Stimulated activated naive CD8-positive, alpha-beta T cell treated with anti-CD3 and anti-CD28 coated beads, Interleukin-15, Interleukin-2, amounts not matched to agents 100 ng/mL and 50 ng/mL, for 24 hours (primary cell): ENCODE results near the gene GRAMD1B.

Source experiments
- H3K27ac Mint-ChIP-seq: one replicate; pipeline ENCODE4 v1.8.0; 2021; ENCODE audit warnings: mild to moderate bottlenecking, mixed read lengths
- H3K27me3 Mint-ChIP-seq: one replicate; pipeline ENCODE4 v1.8.0; 2021; ENCODE audit warnings: mixed read lengths
- H3K36me3 Mint-ChIP-seq: one replicate; pipeline ENCODE4 v1.8.0; 2021; ENCODE audit warnings: low read depth, mixed read lengths
- H3K4me1 Mint-ChIP-seq: one replicate; pipeline ENCODE4 v1.8.0; 2021; ENCODE audit warnings: low read depth, mixed read lengths
- H3K4me3 Mint-ChIP-seq: one replicate; pipeline ENCODE4 v1.8.0; 2021; ENCODE audit warnings: mild to moderate bottlenecking, mixed read lengths
- H3K9me3 Mint-ChIP-seq: one replicate; pipeline ENCODE4 v1.8.0; 2021; ENCODE audit warnings: mixed read lengths

Gene GRAMD1B

GRCh38 chr11:123406441-123407129, 23.5 kb upstream of the GRAMD1B start:
- H3K4me3 Mint-ChIP-seq = no peak overlapping the region
- H3K4me1 Mint-ChIP-seq = peaks cover 18% of the 10 kb centered on the region
- no peak overlapping the region for H3K27ac Mint-ChIP-seq
- no peaks in the 10 kb centered on the region for H3K36me3 Mint-ChIP-seq
- H3K27me3 Mint-ChIP-seq = peaks cover 13% of the 10 kb centered on the region
- no peaks in the 10 kb centered on the region for H3K9me3 Mint-ChIP-seq

- no peaks in the 10 kb centered on the region for H3K9me3 Mint-ChIP-seq
- H3K36me3 Mint-ChIP-seq = no peaks in the 10 kb centered on the region
- H3K4me1 Mint-ChIP-seq = peaks cover 18% of the 10 kb centered on the region
- peaks cover 13% of the 10 kb centered on the region for H3K27me3 Mint-ChIP-seq
- H3K4me3 Mint-ChIP-seq = peak overlapping the region; percentile 22
- H3K27ac Mint-ChIP-seq = peak overlapping the region; percentile 15
Measured at GRCh38 chr11:123407130-123407995, 22.7 kb upstream of the GRAMD1B start.

DNA sequence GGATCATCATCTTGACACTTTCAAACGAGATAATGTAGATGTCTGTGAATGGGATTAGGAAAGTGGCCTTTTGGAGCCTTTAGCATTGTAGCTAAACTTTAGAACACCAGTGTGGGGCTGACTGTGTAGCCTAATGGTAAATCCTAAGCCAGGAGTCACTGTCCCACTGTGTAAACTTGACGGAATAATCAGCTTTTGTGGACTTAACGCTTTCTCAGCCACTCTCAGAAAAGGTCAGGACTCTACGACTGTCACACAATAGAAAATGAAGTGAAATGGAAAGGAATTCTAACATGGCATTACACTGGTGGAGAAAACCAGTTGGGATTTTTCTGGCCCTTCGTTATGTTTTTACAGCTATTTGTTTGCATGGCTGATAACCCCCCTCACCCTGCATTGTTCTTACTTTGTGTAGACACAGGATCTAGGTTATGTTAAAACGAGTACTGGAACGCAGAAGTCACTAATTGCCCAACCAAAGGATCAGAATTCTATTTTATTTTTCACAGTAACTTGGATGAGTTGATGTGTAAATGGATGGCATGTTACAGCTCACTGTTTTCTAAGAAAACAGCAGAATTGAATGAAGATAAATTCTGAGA, 22.0 kb upstream of the GRAMD1B start:
- no peaks in the 10 kb centered on the region for H3K36me3 Mint-ChIP-seq
- H3K4me3 Mint-ChIP-seq = no peak overlapping the region
- no peak overlapping the region for H3K27ac Mint-ChIP-seq
- peaks cover 18% of the 10 kb centered on the region for H3K4me1 Mint-ChIP-seq
- peaks cover 15% of the 10 kb centered on the region for H3K27me3 Mint-ChIP-seq
- no peaks in the 10 kb centered on the region for H3K9me3 Mint-ChIP-seq

DNA sequence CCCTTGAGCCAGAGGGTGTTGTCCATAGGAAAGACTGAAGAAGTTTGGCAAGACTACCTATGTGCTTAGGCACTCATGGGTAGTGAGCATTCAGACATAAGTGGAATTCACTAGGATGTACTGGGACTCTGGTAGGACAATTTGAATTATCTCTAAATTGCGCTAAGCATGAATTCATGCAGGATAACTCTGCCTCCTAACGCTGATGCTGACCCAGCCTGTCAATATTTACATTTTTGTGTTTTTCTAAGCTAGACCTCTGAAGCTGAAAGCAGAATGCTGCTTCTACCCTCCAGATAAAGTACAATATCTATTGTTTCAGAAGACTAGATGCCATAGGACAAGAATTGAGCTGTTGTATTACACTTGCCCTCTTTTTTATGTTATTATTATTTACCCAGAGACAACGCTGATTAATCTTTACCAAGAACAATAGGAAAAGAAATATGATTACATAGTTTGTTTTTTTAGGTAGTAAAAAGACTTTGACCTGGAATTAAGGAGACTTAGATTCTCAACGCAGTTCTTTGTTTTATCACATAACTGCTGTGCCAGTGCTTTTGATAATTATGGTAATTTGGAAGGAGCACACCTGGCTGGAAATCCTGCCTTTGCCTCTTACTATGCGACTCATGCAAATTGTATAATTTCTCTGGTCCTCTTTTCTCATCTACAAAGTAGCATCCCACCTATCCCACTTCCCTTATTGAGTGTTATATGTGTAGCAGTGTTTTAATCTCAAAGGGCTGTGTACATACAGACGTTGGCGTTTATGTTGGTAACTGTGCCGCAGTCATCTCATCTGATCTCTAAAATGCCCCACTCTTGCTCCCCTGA, 21.2 kb upstream of the GRAMD1B start:
- no peaks in the 10 kb centered on the region for H3K36me3 Mint-ChIP-seq
- H3K9me3 Mint-ChIP-seq = no peaks in the 10 kb centered on the region
- H3K27ac Mint-ChIP-seq = no peak overlapping the region
- H3K27me3 Mint-ChIP-seq = peaks cover 18% of the 10 kb centered on the region
- peaks cover 18% of the 10 kb centered on the region for H3K4me1 Mint-ChIP-seq
- no peak overlapping the region for H3K4me3 Mint-ChIP-seq

- Mint-ChIP-seq H3K36me3 (no peaks in the 10 kb centered on the region), H3K9me3 (no peaks in the 10 kb centered on the region), H3K27ac (no peak overlapping the region), H3K27me3 (peaks cover 18% of the 10 kb centered on the region), H3K4me1 (peaks cover 18% of the 10 kb centered on the region), H3K4me3 (no peak overlapping the region)
Measured at GRCh38 chr11:123409456-123410217, 20.4 kb upstream of the GRAMD1B start.

GRCh38 chr11:123410218-123410549, 19.9 kb upstream of the GRAMD1B start:
- peaks cover 18% of the 10 kb centered on the region for H3K27me3 Mint-ChIP-seq
- peaks cover 18% of the 10 kb centered on the region for H3K4me1 Mint-ChIP-seq
- H3K4me3 Mint-ChIP-seq = no peak overlapping the region
- H3K9me3 Mint-ChIP-seq = no peaks in the 10 kb centered on the region
- no peak overlapping the region for H3K27ac Mint-ChIP-seq
- H3K36me3 Mint-ChIP-seq = no peaks in the 10 kb centered on the region

GRCh38 chr11:123413636-123414035, 16.4 kb upstream of the GRAMD1B start:
- Mint-ChIP-seq H3K36me3 (no peaks in the 10 kb centered on the region), H3K4me1 (no peaks in the 10 kb centered on the region), H3K27ac (no peak overlapping the region), H3K27me3 (peaks cover 15% of the 10 kb centered on the region), H3K4me3 (no peak overlapping the region), H3K9me3 (no peaks in the 10 kb centered on the region)

GRCh38 chr11:123416566-123416965, 13.5 kb upstream of the GRAMD1B start:
- peaks cover 13% of the 10 kb centered on the region for H3K27me3 Mint-ChIP-seq
- H3K27ac Mint-ChIP-seq = no peak overlapping the region
- no peaks in the 10 kb centered on the region for H3K4me1 Mint-ChIP-seq
- no peak overlapping the region for H3K4me3 Mint-ChIP-seq
- H3K9me3 Mint-ChIP-seq = no peaks in the 10 kb centered on the region
- no peaks in the 10 kb centered on the region for H3K36me3 Mint-ChIP-seq

- no peak overlapping the region for H3K27ac Mint-ChIP-seq
- no peaks in the 10 kb centered on the region for H3K4me1 Mint-ChIP-seq
- H3K9me3 Mint-ChIP-seq = no peaks in the 10 kb centered on the region
- H3K4me3 Mint-ChIP-seq = no peak overlapping the region
- H3K27me3 Mint-ChIP-seq = peaks cover 18% of the 10 kb centered on the region
- no peaks in the 10 kb centered on the region for H3K36me3 Mint-ChIP-seq
Measured at GRCh38 chr11:123418351-123419114, 11.5 kb upstream of the GRAMD1B start.

DNA sequence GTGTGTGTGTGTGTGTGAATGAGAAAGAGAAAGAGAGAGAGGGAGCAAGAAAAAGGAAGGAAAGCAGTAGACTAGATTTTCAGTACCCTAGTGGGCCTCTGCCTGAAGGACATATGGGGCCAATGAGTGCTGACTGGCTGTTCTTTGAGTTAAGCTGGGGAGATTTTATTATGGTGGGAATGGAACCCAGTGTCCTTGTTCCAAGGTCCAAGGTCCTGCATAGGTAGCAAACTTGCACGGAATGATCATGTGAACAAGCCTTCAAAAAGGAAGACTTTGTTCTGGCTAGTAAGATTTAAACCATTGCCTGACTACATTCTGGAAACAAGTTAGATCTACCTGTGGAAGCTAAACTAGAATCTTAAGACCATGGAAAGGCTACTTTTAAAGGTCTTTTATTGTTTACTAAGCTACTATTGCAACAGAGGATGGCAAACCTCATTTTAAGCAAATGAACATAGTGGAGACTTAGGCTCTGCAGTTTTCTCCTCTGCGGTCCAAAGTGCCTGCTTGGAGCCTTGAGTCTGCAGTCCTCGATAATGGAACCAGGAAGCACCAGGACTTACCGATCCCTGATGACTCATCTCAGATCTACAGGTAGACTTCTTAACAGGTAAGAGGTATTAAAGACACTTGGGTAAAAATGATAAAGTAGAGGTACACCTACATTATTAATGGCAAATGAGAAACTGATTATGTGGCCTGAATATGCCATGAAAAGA, 10.2 kb upstream of the GRAMD1B start:
- no peak overlapping the region for H3K27ac Mint-ChIP-seq
- H3K9me3 Mint-ChIP-seq = no peaks in the 10 kb centered on the region
- H3K4me1 Mint-ChIP-seq = no peaks in the 10 kb centered on the region
- H3K36me3 Mint-ChIP-seq = no peaks in the 10 kb centered on the region
- H3K4me3 Mint-ChIP-seq = no peak overlapping the region
- H3K27me3 Mint-ChIP-seq = peaks cover 29% of the 10 kb centered on the region

- no peak overlapping the region for H3K4me3 Mint-ChIP-seq
- H3K27ac Mint-ChIP-seq = no peak overlapping the region
- H3K27me3 Mint-ChIP-seq = peaks cover 30% of the 10 kb centered on the region
- no peaks in the 10 kb centered on the region for H3K4me1 Mint-ChIP-seq
- no peaks in the 10 kb centered on the region for H3K36me3 Mint-ChIP-seq
- no peaks in the 10 kb centered on the region for H3K9me3 Mint-ChIP-seq
Measured at GRCh38 chr11:123421589-123421988, 8.5 kb upstream of the GRAMD1B start.

DNA sequence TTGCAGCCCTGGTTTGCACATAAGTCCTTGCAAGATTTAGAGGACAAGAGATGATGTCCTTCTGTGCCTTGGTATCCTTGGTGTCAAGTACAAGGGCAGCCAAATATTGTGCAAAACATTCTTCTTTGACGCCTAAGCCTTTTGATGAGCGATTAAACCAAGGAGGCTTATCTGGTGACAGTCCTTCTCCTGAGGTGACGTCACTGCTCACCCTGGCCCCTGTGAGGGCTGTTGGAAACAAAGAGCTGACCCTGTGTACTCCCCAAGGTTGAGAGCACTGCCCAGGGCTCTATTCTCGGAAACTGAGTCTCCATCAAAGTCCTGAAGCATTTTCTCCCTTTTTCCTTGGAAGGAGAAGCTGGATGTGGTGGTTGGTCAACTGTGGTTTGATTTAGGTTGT, 4.7 kb upstream of the GRAMD1B start:
- no peaks in the 10 kb centered on the region for H3K9me3 Mint-ChIP-seq
- H3K36me3 Mint-ChIP-seq = no peaks in the 10 kb centered on the region
- H3K4me1 Mint-ChIP-seq = peaks cover 12% of the 10 kb centered on the region
- no peak overlapping the region for H3K4me3 Mint-ChIP-seq
- peaks cover 34% of the 10 kb centered on the region for H3K27me3 Mint-ChIP-seq
- H3K27ac Mint-ChIP-seq = no peak overlapping the region

DNA sequence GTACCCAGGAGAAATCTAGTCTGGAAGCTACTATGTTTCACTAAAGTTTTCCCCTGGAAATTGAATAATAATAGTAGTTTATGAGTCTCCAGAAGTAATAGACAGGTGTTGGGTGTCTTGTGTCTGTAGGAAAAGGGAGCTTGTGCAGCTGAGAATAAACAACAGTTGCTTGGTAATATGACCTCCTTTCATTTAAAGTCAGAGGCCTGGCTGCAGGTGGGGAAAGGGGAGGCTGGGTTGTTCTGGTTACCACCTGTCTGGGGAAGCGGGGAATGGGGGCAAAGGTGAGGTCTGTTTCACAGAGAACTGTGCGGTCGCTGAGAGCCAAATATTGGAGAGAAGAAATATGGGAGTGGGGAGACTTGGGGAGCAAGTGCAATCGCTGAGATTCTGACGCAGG, 3.3 kb upstream of the GRAMD1B start:
- Mint-ChIP-seq H3K4me3 (no peak overlapping the region), H3K36me3 (no peaks in the 10 kb centered on the region), H3K27ac (no peak overlapping the region), H3K27me3 (peaks cover 30% of the 10 kb centered on the region), H3K9me3 (no peaks in the 10 kb centered on the region), H3K4me1 (peaks cover 18% of the 10 kb centered on the region)
